GM23338 (cell line): ENCODE data around the gene SAPCD1.

ENCODE experiments used
- CREB1 ChIP-seq: fragments of 250-450 bp; sonication (Bioruptor Pico); IDR thresholded peaks from 2 replicates; pipeline ENCODE4 v1.5.0; 2020; ENCODE audit warnings: low read depth, mild to moderate bottlenecking, moderate library complexity
- EZH2 ChIP-seq: fragments of 200-600 bp; sonication (generic); IDR thresholded peaks from one replicate; pipeline ENCODE4 v1.8.0; 2017; ENCODE audit warnings: antibody characterized with exemption, mild to moderate bottlenecking, low read depth; ENCODE audit not compliant: unreplicated experiment
- EZH2phosphoT487 ChIP-seq: fragments of 200-600 bp; sonication (generic); IDR thresholded peaks from one replicate; pipeline ENCODE4 v1.8.1; 2018; ENCODE audit warnings: antibody characterized with exemption; ENCODE audit not compliant: unreplicated experiment
- JUNB ChIP-seq: IDR thresholded peaks from one replicate; pipeline ENCODE4 v1.6.1; 2016; ENCODE audit warnings: antibody characterized with exemption; ENCODE audit not compliant: unreplicated experiment
- NANOG ChIP-seq: IDR thresholded peaks from 2 replicates; pipeline ENCODE4 v1.6.1; 2016; ENCODE audit warnings: antibody characterized with exemption, borderline replicate concordance
- POLR2AphosphoS5 ChIP-seq: IDR thresholded peaks from 2 replicates; pipeline ENCODE4 v1.6.1; 2016; ENCODE audit warnings: antibody characterized with exemption, low read depth
- ZNF114 ChIP-seq: fragments of 250-450 bp; sonication (Bioruptor Pico); IDR thresholded peaks from 2 replicates; pipeline ENCODE4 v1.5.0; 2020; ENCODE audit warnings: mild to moderate bottlenecking, moderate library complexity
- ZNF331 ChIP-seq: fragments of 250-450 bp; sonication (Bioruptor Pico); IDR thresholded peaks from 2 replicates; pipeline ENCODE4 v1.5.0; 2020; ENCODE audit warnings: low read depth, mild to moderate bottlenecking, moderate library complexity
- TF ChIP-seq, protein P1 (sequence below), 2 experiments: fragments of 200-600 bp in 1 of 2; sonication (generic) in 1 of 2; conservative IDR thresholded peaks; 2 replicates each; pipeline versions ENCODE4 v1.5.1 to v1.6.1; 2016 to 2017; ENCODE audit warnings: antibody characterized with exemption in 2 of 2, low read depth in 2 of 2, mild to moderate bottlenecking in 2 of 2, moderate library complexity in 1 of 2
- TF ChIP-seq, protein P2 (sequence below): IDR thresholded peaks from one replicate; pipeline ENCODE4 v1.6.1; 2018; ENCODE audit warnings: antibody characterized with exemption; ENCODE audit not compliant: unreplicated experiment
- TF ChIP-seq, protein P3 (sequence below): IDR thresholded peaks from 2 replicates; pipeline ENCODE4 v1.6.1; 2016; ENCODE audit warnings: antibody characterized with exemption

DNA sequence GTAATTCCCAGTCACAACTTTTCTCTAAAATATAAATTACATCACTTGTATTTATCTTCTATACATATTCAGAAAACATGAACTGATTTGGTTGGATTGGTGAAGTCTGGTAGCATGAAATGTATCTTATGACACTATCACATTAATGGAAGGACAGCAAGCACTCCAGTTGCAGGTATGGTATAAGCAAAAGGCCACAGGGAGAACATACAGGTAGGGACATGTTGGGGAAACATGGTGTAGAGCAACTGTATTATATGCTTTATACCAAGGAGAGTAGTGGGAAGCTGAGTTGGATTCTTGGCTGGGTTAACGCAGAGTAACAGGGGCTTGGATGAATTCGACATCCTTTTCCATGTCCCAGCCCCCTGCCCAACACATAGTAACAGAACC, 34.5 kb downstream of the SAPCD1 start:
- TF ChIP-seq, protein P1, sequence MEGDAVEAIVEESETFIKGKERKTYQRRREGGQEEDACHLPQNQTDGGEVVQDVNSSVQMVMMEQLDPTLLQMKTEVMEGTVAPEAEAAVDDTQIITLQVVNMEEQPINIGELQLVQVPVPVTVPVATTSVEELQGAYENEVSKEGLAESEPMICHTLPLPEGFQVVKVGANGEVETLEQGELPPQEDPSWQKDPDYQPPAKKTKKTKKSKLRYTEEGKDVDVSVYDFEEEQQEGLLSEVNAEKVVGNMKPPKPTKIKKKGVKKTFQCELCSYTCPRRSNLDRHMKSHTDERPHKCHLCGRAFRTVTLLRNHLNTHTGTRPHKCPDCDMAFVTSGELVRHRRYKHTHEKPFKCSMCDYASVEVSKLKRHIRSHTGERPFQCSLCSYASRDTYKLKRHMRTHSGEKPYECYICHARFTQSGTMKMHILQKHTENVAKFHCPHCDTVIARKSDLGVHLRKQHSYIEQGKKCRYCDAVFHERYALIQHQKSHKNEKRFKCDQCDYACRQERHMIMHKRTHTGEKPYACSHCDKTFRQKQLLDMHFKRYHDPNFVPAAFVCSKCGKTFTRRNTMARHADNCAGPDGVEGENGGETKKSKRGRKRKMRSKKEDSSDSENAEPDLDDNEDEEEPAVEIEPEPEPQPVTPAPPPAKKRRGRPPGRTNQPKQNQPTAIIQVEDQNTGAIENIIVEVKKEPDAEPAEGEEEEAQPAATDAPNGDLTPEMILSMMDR (conservative IDR thresholded peaks at IDR 0.05; ENCODE audit: low read depth in 2 of 2), result no peak
- no peak for TF ChIP-seq ZNF114 (CRISPR knock-in tag)
- no peak for TF ChIP-seq JUNB
- TF ChIP-seq POLR2AphosphoS5, result 0 out of 2 replicates have a peak, but pooled peaks have one; percentile 6
- TF ChIP-seq EZH2, result no peak
- no peak for TF ChIP-seq CREB1 (CRISPR knock-in tag)
- TF ChIP-seq EZH2phosphoT487, result no peak
- TF ChIP-seq ZNF331 (CRISPR knock-in tag), result no peak
- TF ChIP-seq, protein P2, sequence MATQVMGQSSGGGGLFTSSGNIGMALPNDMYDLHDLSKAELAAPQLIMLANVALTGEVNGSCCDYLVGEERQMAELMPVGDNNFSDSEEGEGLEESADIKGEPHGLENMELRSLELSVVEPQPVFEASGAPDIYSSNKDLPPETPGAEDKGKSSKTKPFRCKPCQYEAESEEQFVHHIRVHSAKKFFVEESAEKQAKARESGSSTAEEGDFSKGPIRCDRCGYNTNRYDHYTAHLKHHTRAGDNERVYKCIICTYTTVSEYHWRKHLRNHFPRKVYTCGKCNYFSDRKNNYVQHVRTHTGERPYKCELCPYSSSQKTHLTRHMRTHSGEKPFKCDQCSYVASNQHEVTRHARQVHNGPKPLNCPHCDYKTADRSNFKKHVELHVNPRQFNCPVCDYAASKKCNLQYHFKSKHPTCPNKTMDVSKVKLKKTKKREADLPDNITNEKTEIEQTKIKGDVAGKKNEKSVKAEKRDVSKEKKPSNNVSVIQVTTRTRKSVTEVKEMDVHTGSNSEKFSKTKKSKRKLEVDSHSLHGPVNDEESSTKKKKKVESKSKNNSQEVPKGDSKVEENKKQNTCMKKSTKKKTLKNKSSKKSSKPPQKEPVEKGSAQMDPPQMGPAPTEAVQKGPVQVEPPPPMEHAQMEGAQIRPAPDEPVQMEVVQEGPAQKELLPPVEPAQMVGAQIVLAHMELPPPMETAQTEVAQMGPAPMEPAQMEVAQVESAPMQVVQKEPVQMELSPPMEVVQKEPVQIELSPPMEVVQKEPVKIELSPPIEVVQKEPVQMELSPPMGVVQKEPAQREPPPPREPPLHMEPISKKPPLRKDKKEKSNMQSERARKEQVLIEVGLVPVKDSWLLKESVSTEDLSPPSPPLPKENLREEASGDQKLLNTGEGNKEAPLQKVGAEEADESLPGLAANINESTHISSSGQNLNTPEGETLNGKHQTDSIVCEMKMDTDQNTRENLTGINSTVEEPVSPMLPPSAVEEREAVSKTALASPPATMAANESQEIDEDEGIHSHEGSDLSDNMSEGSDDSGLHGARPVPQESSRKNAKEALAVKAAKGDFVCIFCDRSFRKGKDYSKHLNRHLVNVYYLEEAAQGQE, result no peak
- TF ChIP-seq NANOG, result no peak
- TF ChIP-seq, protein P3, sequence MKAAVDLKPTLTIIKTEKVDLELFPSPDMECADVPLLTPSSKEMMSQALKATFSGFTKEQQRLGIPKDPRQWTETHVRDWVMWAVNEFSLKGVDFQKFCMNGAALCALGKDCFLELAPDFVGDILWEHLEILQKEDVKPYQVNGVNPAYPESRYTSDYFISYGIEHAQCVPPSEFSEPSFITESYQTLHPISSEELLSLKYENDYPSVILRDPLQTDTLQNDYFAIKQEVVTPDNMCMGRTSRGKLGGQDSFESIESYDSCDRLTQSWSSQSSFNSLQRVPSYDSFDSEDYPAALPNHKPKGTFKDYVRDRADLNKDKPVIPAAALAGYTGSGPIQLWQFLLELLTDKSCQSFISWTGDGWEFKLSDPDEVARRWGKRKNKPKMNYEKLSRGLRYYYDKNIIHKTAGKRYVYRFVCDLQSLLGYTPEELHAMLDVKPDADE, result no peak
